GM21423 (cell line): Measurements from ENCODE around the gene PTBP1.
"Not testable (repeated sequence)": the region's sequence is repeated elsewhere in the genome, so short reads cannot be mapped to it uniquely, and the experiment has no call there.

Experiments used
- ATAC-seq: cut with Tn5 transposase; IDR thresholded peaks from one replicate; pipeline ENCODE4 v1.9.1; 2021; ENCODE audit warnings: mild to moderate bottlenecking, moderate library complexity; ENCODE audit not compliant: unreplicated experiment

PTBP1 gene

GRCh38 chr19:850979-851335 lies 53.7 kb downstream of the PTBP1 start:
- ATAC-seq: no peak

- ATAC-seq: no peak
These were observed 55.1 kb downstream of the PTBP1 start, which contains the start of gene ELANE for GRCh38 chr19:852136-853013. Gene ELANE, plus strand, starts transcription at chr19:852303. Its CDS starts 26 bp downstream, at chr19:852329.

- ATAC-seq: no peak
These were observed 55.8 kb downstream of the PTBP1 start for GRCh38 chr19:853014-853585.

GRCh38 chr19:853614-854220 lies 56.5 kb downstream of the PTBP1 start:
- not testable (repeated sequence) for ATAC-seq

GRCh38 chr19:854549-854948 lies 57.3 kb downstream of the PTBP1 start:
- ATAC-seq: no peak

- no peak for ATAC-seq
These were observed 57.9 kb downstream of the PTBP1 start for GRCh38 chr19:855142-855541.

GRCh38 chr19:855566-856120 lies 58.4 kb downstream of the PTBP1 start:
- no peak for ATAC-seq

GRCh38 chr19:858284-858683 lies 61.0 kb downstream of the PTBP1 start:
- no peak for ATAC-seq

GRCh38 chr19:858868-859843 lies 61.9 kb downstream of the PTBP1 start, which contains the start of gene CFD:
Gene CFD, plus strand, starts transcription at chr19:859664. Its CDS starts 26 bp downstream, at chr19:859690.
- ATAC-seq: no peak

- no peak for ATAC-seq
These were observed 64.0 kb downstream of the PTBP1 start for GRCh38 chr19:861141-861755.
